ENCODE measurements around the gene IGSF21.

DNA sequence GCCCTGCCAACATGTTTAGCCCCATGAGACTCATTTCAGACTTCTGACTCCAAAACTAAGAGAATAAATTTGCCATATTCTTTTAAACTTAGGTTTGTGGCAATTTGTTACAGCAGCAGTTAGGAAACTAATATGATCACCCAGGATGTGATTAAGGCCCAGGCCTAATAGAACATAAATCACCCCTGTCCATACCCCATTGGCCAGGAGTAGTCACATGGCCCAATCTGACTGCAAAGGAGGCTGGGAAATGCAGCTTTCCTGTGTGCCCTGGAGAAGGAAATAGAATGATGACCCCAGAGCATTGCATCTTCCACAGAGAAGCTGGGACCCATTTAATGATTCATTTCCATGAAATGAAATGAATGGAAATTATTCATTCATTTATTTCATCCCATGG, 272.7 kb downstream of the IGSF21 start:
- TF ChIP-seq, protein P1, sequence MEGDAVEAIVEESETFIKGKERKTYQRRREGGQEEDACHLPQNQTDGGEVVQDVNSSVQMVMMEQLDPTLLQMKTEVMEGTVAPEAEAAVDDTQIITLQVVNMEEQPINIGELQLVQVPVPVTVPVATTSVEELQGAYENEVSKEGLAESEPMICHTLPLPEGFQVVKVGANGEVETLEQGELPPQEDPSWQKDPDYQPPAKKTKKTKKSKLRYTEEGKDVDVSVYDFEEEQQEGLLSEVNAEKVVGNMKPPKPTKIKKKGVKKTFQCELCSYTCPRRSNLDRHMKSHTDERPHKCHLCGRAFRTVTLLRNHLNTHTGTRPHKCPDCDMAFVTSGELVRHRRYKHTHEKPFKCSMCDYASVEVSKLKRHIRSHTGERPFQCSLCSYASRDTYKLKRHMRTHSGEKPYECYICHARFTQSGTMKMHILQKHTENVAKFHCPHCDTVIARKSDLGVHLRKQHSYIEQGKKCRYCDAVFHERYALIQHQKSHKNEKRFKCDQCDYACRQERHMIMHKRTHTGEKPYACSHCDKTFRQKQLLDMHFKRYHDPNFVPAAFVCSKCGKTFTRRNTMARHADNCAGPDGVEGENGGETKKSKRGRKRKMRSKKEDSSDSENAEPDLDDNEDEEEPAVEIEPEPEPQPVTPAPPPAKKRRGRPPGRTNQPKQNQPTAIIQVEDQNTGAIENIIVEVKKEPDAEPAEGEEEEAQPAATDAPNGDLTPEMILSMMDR (IDR thresholded peaks at IDR 0.05): no peak
- TF ChIP-seq EP300 (IDR thresholded peaks at IDR 0.05): no peak
- TF ChIP-seq POLR2A (IDR thresholded peaks at IDR 0.05): no peak
- TF ChIP-seq POLR2AphosphoS5 (IDR thresholded peaks at IDR 0.05): no peak

All from gastroesophageal sphincter (tissue), 3 donors.